Measurements from ENCODE around the gene CASP3.
"Not testable (repeated sequence)": the region's sequence is repeated elsewhere in the genome, so short reads cannot be mapped to it uniquely, and the experiment has no call there.

CASP3 gene

DNA sequence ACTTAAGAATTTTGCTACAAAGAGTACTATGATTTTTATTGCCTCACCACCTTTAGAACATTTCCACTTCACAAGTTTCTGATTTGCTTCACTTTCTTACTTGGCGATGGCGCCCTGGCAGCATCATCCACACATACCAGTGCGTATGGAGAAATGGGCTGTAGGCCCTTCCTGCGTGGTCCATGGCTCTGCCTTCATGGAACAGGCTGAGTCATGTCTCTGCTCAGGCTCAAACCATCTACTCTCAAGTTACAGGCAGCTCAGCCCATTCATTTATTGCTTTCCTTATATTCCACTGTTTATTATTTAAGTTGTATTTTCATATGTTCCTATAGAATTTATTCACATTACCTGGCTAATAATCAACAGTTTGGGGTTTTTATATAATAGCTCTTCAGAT, 21.1 kb downstream of the CASP3 start:
- DNase-seq, result no peak

DNA sequence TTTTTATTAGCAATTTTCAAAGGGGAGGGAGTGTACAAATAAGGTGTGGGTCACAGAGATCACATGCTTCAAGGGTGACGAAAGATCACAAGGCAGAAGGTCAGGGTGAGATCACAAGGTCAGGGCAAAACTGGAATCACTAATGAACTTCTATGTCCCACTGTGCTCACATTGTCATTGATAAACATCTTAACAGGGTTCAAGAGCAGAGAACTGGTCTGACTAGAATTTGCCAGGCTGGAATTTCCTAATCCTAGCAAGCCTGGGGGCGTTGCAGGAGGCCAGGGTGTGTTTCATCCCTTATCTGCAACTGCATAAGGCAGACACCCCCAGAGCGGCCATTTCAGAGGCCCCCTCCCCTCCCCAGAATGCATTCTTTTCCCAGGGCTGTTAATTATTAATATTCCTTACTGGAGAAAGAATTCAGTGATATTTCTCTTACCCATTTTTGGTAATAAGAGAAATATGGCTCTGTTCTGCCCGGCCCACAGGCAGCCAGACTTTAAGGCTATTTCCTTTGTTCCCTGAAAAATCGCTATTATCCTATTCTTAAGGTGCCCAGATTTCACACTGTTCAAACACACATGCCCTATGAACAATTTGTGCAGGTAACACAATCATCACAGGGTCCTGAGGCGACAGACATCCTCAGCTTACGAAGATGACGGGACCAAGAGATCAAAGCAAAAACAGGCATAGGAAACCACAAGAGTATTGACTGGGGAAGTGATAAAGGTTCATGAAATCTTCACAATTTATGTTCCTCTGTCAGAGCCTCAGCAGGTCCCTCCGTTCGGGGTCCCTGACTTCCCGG, 23.3 kb downstream of the CASP3 start:
- DNase-seq, result not testable (repeated sequence)

DNA sequence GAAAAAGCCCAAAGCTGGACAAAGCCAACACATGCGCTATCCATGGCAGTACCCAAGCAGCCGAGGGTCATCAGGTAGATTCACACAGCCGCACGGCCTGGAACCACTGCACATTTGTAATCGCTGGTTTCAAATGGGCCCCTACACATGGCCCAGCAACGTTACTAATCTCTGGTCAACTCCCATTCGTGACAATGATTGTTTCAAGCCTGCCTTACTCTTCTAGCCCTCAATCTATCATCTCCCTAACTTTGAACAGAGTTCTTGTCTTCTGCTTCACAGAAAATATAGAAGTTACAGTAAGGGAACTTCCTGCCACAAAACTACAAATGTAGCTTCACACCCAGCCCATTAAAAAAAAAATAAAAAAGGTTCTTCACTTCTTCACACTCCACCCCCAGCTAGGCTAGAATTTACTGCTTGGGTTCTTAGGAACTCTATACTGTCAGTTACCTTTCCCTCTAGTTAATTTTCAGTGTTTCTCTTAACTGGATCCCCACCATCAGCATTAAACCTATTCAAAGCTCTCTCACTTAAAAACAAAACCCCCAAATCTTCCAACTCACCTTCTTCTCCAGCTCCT, 24.2 kb downstream of the CASP3 start:
- no peak for DNase-seq

DNA sequence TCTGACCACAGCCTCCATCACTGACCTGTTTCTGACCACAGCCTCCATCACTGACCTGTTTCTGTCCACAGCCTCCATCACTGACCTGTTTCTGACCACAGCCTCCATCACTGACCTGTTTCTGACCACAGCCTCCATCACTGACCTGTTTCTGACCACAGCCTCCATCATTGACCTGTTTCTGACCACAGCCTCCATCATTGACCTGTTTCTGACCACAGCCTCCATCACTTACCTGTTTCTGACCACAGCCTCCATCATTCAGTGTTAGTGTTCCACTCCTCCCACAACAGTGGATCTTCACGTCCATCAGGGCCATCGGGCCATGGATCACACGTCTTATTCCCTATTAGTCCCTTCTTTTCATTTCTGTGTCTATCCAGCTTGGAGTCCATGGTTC, 24.7 kb downstream of the CASP3 start:
- not testable (repeated sequence) for DNase-seq

DNA sequence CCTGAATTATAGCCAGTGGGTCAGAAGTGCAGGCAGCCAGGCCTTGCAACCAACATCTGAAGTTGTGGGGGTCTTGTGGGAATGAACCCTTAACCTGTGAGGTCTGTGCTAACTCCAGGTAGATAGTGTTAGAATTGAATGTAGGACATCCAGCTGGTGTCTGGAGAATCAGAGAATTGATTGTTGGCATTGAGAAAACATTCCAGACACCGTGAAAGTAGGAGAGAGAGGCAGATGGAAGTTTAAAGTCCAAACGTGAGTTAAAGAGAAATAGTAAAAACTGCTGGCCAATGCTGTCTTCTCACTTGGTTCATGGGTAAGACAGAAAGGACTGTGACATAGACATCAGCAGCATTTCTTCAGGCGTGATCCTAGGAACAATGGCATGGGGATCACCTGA, 27.7 kb downstream of the CASP3 start:
- no peak for DNase-seq

DNA sequence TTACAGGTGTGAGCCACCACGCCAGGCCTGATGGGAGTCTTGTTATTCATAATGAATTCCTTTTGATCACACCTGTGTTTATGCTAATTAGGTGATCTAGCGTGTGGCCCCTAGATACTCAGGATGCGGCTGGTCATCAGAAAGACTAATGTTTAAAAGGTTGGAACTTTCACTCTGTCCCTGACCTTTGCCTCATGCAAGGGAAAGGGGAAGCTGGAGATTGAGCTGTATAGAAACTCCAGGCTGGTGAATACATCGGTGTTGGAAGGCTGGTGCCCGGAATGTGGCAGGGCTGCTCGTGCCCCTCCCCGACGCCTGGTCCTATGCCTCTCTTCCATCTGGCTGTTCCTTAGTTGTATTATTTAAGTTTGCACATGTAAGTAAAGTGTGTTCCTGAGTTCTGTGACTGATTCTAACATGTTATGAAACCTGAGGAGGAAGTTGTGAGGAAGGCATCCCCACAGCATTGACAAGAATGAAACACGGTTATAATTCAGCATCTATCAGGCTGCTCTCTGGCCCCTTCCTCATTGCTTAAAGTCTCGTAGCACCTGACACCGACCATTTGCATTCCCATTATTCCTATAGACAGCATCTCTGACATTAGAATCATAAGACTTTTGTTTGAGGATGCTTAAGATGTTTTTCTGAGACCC, 28.9 kb downstream of the CASP3 start:
- DNase-seq, result no peak

DNA sequence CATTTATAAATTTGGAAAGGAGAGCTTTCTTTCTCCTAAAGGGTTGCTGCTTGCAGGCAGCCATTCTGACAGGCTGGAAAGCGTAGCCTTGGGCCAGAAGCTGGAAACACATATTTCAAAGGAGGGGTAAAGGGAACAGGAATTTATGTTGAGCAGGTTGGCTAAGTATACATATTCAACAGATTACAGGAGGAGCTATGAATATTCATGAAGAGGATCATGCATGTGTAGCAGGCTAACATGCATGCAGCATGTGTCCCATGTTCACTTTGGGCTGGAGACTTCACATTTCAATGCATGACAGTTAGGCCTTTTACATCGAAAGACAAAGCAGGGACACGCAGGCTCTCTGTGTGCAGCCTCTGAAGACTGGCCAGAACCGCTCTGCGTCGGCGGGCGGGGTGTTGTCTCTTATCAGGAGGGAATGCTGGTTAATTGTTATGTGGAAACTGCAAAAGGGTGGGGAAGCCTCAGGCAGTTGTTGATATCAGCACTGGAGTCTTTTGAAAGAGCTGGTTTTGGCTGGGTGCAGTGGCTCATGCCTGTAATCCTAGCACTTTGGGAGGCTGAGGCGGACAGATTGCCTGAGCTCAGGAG, 31.5 kb downstream of the CASP3 start:
- DNase-seq, result no peak

DNA sequence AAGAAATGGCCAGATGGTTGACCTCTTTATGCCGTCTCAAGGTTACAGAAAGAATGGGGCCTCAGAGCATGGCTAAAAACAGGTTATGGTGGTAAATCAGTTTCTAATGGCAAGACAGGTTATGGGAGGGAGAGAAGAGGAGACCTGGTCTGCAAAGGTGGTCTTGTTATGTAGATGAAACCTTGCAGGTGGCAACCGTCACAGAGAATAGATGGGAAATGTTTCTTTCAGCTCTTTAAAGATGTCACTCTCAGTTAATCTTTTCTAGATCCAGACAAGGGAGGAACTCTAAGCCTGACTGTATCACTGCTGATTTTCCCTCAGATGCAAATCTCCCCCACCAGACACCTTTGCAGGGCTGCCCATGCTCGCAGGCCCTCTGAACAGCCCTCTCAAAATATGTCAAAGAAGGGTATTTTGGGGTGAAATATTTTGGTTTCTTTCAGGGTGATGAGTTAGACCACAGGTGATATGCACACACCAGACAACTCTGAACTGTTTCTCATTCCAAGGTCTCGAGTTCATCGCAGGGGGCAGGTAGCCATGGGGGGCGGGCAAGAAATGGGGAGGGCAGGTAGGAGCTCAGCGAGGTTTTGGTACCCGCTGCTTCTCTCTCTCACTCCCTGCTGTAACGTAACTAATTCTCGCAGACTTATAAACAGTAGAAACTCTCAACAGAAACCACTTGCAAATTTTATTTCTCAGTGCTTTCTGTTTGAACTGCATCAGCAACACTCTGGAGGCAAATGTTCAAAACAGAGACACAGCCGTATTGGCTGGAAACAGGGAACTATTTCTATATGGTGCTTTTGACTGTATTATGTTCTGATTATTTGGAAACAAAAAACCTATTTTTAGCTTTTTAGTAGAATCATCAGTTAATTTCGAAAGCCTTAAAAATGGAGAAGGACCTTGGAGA, 32.4 kb downstream of the CASP3 start:
- no peak for DNase-seq

DNA sequence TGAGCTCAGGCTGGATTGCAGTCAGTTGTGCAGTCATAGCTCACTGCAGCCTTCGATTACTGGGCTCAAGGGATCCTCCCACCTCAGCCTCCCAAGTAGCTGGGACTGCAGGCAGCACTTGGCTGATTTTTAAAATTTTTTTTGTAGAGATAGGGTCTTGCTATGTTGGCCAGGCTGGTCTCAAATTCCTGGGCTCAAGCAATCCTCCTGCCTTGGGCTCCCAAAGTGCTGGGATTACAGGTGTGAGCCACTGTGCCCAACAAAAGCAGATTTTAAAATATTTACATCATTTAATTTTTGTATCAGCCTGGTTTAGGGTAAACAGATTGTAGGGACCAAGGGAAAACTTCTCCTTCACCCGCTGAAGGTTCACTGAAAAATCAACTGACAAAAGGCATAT, 33.1 kb downstream of the CASP3 start:
- not testable (repeated sequence) for DNase-seq

DNA sequence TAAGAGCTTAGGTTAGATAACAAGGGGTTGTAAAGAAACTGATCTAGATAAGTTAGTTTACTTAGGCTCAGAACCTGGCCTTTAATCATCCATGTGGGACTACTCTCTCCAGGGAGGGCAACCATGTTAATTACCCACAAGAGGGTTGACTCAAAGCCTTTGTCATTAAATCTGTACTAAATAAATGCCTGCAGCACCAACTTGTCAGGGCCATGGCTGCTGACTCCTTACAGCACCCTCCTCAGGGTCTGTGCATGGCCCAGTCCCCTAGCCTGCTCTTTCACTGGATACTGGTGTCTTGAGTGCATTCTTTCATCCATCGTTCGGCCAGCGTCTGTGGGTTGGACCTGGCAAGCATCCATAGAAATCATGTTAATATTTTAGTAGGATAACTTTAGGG, 34.7 kb downstream of the CASP3 start:
- DNase-seq, result no peak

DNA sequence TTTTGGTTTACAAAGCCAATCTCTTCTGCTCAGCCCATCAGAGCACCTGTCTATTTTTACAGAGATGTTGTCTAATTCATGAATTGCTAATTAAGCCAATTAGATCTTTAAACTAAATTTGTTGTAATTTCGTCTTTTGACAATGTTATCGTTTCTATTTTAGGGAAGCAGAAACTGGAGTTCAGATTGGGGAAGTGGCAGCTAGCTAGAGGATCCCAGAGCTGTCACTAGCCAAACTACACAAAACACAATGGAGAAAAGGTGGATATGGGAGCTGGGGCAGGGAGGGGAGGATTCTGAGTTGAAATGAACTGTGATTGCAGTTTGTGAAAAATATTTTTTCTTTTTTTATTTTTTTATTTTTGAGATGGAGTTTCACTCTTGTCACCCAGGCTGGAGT, 35.8 kb downstream of the CASP3 start:
- DNase-seq, result no peak

DNA sequence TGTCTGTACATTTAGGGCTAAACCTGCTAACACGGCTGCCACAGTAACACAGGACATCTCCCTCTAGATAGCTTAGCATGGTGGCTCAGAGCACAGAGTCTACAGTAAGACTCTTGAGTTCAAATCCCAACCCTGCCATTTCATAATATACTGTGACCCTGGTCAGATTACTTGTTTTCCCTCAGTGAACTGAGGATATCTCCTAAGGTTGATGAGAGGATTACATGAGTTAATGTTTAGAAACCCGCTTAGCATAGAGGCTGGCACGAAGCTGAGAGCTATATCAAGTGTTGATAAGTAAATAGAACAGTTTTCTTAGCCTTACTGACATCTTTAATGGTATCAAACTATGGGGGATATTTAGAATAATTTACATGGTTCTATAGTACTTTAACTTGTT, 37.2 kb downstream of the CASP3 start:
- DNase-seq, result no peak

DNA sequence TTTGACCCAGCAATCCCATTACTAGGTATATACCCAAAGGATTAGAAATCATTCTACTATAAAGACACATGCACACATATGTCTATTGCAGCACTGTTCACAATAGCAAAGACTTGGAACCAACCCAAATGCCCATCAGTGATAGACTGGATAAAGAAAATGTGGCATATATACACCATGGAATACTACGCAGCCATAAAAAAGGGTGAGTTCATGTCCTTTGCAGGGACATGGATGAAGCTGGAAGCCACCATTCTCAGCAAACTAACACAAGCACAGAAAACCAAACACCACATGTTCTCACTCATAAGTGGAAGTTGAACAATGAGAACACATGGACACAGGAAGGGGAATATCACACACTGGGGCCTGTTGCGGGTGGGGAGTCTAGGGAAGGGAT, 41.8 kb downstream of the CASP3 start:
- not testable (repeated sequence) for DNase-seq

DNA sequence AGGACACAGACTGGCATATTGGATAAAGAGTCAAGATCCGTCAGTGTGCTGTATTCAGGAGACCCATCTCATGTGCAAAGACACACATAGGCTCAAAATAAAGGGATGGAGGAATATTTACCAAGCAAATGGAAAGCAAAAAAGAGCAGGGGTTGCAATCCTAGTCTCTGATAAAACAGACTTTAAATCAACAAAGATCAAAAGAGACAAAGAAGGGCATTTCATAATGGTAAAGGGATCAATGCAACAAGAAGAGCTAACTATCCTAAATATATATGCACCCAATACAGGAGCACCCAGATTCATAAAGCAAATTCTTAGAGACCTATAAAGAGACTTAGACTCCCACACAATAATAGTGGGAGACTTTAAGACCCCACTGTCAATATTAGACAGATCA, 46.4 kb downstream of the CASP3 start:
- not testable (repeated sequence) for DNase-seq

DNA sequence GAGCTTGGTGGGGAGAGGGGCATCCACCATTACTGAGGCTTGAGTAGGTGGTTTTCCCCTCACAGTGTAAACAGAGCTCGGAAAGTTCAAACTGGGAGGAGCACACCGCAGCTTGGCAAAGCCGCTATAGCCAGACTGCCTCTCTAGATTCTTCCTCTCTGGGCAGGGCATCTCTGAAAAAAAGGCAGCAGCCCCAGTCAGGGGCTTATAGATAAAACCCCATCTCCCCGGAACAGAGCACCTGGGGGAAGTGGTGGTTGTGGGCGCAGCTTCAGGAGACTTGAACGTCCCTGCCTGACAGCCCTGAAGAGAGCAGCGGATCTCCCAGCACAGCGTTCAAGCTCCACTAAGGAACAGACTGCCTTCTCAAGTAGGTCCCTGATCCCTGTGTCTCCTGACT, 48.3 kb downstream of the CASP3 start:
- not testable (repeated sequence) for DNase-seq

DNA sequence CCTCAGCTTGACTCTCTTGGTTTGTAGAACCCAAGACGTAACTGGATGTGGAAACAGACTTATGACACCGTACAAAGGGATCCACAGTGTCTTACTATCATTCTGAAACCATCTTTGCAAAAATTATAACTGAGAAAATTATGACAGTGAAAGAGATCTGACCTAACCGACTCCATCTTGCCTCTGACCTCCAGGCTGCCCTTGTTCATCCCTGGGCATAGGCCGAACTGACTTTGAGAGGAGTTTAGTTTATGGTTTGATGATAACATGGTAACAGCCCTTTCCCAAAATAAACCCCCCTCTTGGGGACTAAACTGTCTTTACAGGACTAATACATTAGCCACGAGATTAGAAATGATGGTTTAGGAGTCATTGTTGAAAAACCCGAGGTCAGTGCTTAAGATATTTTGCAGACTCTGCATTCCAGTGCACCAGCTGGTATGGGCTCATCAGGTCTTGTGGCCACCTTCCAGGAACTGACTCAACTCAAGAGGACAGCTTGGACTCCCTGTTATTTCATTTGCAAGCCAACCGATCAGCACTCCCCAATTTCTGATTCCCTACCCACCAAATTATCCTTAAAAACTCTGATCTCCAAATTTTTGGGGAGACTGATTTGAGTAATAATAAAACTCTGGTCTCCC, 49.6 kb downstream of the CASP3 start:
- DNase-seq, result no peak

DNA sequence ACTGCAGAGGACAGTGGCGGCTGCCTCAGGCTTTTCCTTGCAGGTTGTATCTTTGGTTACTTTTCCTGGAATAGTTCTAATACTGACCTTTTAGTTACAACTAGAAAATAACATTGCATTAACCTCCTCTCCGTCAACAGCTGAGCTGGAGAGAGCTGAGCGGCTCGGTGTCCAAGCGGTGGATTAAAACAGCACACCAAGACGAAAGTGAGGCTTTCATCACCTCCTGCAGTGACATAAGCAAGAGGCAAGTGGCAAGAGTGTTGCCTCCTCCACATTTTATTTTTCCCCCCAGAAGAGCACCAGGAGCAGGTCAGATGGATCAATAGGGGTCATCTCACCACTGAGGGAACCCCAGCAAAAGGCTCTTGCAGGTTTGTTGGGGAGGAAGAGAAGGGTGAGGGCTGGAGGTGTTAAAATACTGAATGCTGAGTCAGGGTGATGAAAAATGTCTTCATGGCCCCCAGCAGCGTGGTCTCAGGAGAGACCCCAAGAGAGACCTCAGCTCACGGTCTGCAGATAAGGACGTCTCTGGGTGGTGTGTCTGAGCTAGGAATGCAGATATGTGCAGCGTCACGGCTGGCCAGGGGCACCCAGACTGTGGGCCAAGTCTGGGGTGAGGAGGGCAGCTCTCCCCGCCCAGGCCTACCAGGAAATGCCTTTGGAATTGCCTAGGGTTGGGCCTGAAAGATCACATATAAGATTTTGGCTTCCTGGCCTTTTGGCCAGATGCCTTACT, 50.3 kb downstream of the CASP3 start:
- DNase-seq, result no peak

DNA sequence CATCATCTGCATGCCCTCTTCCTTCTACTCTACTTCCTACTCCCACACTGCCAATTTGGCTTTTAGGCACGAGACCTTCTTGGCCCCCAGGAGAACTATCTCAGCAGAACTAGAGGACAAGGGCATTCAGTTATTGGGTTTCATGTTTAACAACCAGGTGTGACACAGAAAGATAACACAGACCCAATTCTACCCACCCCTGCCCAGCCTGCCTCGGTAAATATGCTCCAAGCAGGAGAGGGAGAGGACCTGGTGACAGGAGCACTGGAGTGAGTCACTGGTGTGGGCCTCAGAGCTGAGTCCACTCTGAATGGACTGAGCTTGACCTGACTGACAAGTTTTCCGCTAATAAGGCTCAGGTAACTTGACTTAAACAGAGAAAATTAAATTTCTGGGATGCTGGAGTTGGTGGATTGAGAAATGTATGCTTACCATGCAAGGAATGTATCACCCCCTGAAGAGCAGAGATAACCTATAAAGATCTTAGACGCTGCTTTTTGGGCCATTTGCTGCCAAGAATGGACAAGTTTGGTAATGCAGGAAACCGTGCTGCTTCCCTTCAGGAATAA, 52.5 kb downstream of the CASP3 start:
- no peak for DNase-seq

DNA sequence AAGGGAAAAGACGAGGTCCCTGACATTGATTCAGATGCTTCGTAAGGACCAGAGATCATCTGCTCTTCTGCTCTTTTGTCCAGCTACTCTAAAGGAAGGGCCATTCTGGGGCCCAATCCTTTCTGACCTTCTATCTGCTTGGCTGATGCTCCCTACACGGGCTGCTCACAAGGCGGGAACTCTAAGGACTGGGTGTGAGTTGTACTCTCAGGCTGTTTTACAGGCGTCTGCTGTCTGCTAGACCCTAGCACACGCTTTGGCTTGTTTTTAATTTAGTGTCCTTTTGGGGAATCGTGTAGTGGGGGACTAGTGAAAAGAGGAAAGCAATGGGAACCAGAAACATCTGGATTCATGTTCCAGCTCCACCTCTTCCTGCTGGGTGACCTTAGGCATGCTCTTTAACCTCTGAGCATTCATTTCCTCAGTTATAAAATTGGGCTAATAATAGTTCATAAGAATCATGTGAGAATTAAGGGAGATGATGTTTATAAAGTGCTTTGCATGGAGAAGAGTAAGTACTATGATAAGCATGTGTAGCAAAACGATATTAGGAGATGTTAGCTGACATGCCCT, 53.1 kb downstream of the CASP3 start:
- no peak for DNase-seq

DNA sequence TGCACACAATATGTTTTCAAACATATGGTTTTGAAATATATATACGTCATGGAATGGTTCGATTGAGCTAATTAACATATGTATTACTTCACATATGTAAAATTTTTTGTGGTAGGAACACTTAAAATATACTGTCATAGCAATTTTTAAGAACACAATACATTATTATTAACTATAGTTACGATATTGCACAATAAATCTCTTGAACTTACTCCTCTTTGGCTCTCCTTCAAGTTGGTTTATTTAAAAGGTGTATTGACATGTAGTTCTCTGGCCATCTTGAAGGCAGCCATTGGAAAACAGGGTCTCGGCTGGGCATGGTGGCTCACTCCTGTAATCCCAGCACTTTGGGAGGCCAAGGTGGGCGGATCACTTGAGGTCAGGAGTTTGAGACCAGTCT, 53.8 kb downstream of the CASP3 start:
- no peak for DNase-seq

DNA sequence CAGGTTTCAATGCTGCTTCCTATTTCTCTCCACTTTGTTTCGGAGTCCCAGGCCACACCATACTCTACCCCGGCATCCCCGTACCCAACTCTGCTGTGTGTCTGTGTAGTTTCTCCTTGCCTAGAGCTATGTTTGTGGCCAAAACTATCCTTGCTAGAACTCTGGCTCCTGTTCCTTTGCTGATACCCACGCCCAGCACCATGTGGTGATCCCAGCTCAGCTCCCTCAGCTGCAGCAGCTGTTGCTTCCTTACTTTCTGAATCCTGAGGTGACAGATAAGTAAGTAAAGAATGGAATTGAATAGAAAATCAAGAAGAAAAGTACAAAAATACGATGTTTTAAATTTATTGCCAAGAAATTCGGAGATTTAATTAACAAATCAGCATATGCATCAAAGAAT, 55.8 kb downstream of the CASP3 start:
- no peak for DNase-seq

Data from T-helper 9 cell (primary cell).